Activated T-helper 1 cell treated with anti-CD3 and anti-CD28 coated beads, Interleukin-12 subunit alpha, Interleukin-12 subunit beta, Interleukin-2, Interleukin-4 antibody, amounts not matched to agents 30 ng/mL and 10 ng/mL and 1 ng/mL, durations not matched to agents 14 hours and 24 hours and 36 hours (primary cell): ENCODE data around the gene NGFR. TPM values are rescaled to one million over a fixed set of nuclear protein-coding genes. Genes with fewer than 3 reads are reported as not detected.

ENCODE experiments used
- DNase-seq: peaks from one replicate; pipeline ENCODE4 v3.0.0; 2021; ENCODE audit warnings: low spot score
- H3K27ac Mint-ChIP-seq: one replicate; pipeline ENCODE4 v1.8.0; 2021; ENCODE audit warnings: mild to moderate bottlenecking, mixed read lengths
- H3K27me3 Mint-ChIP-seq: one replicate; pipeline ENCODE4 v1.8.0; 2022; ENCODE audit warnings: mild to moderate bottlenecking, moderate library complexity, mixed read lengths; ENCODE audit not compliant: insufficient read depth
- H3K36me3 Mint-ChIP-seq: one replicate; pipeline ENCODE4 v1.8.0; 2021; ENCODE audit warnings: low read depth, mixed read lengths
- H3K4me1 Mint-ChIP-seq: one replicate; pipeline ENCODE4 v1.8.0; 2021; ENCODE audit warnings: low read depth, mixed read lengths
- H3K4me3 Mint-ChIP-seq: one replicate; pipeline ENCODE4 v1.8.0; 2021; ENCODE audit warnings: mild to moderate bottlenecking, moderate library complexity, mixed read lengths
- H3K9me3 Mint-ChIP-seq: one replicate; pipeline ENCODE4 v1.8.0; 2021; ENCODE audit warnings: mixed read lengths
- intact Hi-C: fragments of 100-400 bp; cut with micrococcal nuclease; formaldehyde crosslinking; loops from one replicate; pipeline ENCODE4 v1.15.1; 2024
- total RNA-seq: library from RNA; stranded (reverse); gene quantifications from 2 replicates; pipeline ENCODE4 v1.2.3, GENCODE V29; 2022

The NGFR gene
- total RNA-seq, 1 donor from 2014 or later: 0.13 TPM

DNA sequence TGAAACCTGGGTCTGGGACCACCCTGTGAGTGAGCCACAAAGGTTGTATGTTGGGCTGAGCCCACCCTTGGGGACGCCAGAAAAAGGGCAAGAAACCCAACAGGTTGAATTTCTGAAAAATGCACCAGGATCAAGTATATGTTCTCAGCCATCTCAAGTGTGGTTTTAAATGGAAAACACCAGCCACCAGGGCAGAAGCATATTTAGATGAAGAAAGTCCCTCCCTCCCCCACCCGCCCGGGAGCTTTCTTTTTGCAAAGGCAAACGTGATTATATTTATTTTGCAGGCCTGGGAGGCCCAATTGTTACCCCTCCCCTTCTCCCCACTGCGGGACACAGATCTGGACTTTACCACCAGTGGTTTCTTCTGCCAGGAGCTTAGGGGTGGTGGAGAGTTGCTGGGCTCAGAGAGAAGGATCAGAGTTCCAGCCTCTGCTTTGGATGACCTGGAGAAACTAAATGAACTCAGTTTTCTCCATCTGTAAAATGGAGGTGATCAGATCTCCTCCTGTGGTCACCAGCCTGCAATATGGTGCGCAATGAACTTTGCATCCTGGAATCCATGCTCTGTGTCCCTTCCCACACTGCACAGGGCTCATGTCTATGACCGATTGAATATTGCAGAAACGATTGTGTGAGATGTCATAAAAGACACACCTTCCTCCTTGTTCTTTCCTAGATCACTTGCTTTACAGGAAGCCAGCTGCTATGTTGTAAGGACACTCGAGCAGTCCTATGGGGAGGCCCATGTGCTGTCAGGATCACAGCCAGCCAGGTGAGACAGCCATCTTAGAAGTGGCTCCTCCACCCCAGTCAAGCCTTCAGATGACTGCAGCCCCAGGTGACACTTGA is 21.0 kb upstream of the NGFR start:
- H3K4me1 Mint-ChIP-seq: no peaks in the 10 kb centered on the region
- intact Hi-C loops: no loop called here
- no peaks in the 10 kb centered on the region for H3K36me3 Mint-ChIP-seq
- peaks cover 35% of the 10 kb centered on the region for H3K27me3 Mint-ChIP-seq
- no peak for DNase-seq
- H3K27ac Mint-ChIP-seq: no peak overlapping the region
- H3K9me3 Mint-ChIP-seq: peaks cover 16% of the 10 kb centered on the region
- H3K4me3 Mint-ChIP-seq: no peak overlapping the region

DNA sequence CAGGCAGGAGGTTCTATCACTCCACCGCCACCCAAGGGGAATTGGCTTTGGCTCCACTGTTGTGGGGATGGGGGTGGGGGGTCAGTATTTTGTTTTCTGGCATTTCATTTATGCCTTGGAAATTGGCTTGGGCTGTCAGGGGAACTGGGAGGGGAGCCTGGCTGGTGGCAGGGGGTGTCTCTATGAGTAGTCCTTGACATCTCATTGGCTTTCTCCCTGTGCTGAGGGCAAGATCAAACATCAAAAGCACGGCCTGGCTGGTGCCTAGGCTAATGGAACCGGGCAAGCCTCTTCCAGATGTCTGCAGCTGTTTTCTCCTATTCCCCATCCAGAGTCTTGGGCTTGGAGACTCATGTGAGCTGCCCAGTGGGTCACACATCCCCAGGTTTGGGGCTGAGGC is 17.4 kb upstream of the NGFR start:
- H3K27ac Mint-ChIP-seq: no peak overlapping the region
- intact Hi-C loops: no loop called here
- H3K9me3 Mint-ChIP-seq: peaks cover 16% of the 10 kb centered on the region
- no peaks in the 10 kb centered on the region for H3K36me3 Mint-ChIP-seq
- peaks cover 10% of the 10 kb centered on the region for H3K27me3 Mint-ChIP-seq
- H3K4me1 Mint-ChIP-seq: no peaks in the 10 kb centered on the region
- no peak overlapping the region for H3K4me3 Mint-ChIP-seq
- DNase-seq: no peak

DNA sequence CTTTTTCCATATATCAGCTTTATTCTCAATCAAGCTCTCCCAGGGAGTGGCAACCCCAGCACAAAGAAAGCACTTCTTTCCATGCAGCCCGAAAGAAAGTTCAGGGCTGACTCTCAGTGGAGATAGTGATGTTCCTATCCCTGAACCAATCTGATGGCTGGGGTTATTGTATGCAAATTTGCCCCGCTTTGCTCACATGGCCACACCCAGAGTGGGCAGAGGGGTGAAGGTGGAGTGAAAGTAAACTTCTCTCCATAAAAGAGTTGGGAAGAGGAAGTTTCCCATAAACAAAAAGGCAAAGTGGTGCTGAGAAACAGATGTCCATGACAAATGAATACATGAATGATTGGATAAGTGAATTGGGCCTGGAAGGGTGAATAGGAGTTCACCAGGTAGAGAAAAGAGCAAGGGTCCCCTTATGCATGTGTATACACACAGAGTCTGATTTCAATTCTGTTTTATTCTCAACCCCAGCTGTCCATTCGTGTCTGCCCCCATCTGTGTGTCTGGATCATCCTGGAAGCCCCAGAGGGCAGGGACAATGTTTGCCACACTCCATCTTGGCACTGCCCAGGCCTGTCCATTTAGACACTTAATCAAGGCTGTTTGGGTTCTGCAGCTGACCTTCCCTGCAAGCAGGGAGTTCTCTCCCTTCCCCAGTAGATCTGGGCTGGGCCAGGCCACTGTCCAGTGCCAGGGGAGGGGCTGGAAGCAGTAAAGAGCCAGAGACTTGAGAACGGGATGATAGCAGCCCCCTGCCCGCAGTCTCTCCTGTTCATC is 14.1 kb upstream of the NGFR start:
- Mint-ChIP-seq H3K9me3 (peaks cover 2% of the 10 kb centered on the region), H3K4me3 (no peak overlapping the region), H3K27me3 (peaks cover 26% of the 10 kb centered on the region), H3K4me1 (no peaks in the 10 kb centered on the region), H3K27ac (no peak overlapping the region), H3K36me3 (no peaks in the 10 kb centered on the region)
- DNase-seq: no peak
- intact Hi-C loops: no loop called here

DNA sequence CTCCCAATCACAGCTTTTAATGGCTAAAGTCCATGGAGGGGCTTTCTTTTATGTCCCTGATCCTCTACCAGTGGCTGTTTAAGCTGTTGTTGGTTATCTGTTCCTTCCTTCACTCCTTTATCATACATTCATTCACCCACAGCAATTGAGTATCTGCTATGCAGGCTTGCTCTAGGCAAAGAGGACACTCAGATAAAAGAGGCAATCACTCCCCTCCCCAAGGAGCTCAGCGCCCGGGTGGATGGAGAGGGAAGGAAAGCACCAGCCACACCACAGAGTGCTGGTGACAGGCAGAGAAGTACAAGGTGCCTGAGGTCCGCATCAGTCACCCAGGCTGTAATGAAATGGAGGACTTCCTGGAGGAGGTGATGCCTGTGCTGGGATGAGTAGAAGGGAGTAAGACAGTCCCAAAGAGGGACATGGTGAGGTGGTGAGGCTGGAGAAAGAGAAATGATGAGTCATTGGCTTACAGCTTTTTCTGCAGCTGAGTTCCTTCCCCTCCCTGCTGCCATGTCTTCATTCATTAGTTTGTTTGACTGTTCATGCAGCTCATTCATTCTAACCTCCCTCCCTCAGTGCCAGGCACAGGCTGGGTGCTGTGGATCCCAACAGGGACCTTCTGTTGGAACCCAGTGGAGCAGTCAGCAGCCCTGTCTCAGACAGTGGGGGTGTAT is 12.8 kb upstream of the NGFR start:
- Mint-ChIP-seq H3K27me3 (peaks cover 31% of the 10 kb centered on the region), H3K9me3 (no peaks in the 10 kb centered on the region), H3K4me3 (no peak overlapping the region), H3K27ac (no peak overlapping the region), H3K4me1 (no peaks in the 10 kb centered on the region), H3K36me3 (no peaks in the 10 kb centered on the region)
- no peak for DNase-seq
- intact Hi-C loops: no loop called here

DNA sequence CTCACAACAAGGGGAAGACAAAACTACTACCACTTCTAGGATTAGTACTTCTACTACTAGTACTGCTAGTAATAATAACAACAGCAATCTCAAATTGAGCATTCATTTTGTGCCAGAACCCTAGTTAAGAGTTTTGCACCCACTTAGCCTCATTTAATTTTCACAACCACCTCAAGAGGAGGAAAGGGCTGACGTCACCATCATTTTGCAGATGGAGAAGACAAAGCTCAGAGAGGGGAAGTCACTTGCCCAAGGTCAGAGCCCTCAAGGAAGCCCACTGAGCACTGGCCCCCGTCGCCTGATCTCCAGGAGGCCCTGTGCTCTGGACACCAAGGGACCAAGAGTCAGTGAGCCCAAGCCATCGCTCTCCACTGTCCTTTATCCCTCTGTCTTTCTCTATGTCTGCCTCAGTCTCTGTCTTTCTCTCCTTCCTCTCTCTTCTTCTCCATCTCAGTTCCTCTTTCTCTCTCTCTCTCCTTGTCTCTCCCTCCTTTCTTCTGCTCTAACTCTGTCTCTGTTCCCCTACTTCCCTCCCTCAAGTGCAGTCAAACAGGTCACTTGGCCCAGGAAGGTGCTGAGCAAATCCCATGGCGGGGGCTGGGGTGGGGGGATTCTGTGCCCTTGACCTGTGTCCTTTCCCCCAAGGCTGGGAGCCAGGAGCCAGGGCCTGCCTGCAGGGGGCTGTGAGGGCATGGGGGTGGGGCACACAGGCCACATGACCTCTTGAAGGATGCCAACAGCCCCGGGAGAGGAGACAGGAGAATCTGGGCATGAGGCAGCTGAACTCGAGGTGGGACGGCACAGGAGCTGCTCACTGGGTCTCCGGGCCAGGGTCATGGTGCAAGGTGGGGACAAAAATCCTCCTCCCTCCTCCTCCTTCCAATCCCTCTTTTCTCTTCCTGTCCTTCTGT is 11.2 kb upstream of the NGFR start:
- no peaks in the 10 kb centered on the region for H3K36me3 Mint-ChIP-seq
- no peaks in the 10 kb centered on the region for H3K4me1 Mint-ChIP-seq
- no peaks in the 10 kb centered on the region for H3K9me3 Mint-ChIP-seq
- no peak overlapping the region for H3K4me3 Mint-ChIP-seq
- DNase-seq: no peak
- intact Hi-C loops: no loop called here
- H3K27me3 Mint-ChIP-seq: peaks cover 36% of the 10 kb centered on the region
- no peak overlapping the region for H3K27ac Mint-ChIP-seq

DNA sequence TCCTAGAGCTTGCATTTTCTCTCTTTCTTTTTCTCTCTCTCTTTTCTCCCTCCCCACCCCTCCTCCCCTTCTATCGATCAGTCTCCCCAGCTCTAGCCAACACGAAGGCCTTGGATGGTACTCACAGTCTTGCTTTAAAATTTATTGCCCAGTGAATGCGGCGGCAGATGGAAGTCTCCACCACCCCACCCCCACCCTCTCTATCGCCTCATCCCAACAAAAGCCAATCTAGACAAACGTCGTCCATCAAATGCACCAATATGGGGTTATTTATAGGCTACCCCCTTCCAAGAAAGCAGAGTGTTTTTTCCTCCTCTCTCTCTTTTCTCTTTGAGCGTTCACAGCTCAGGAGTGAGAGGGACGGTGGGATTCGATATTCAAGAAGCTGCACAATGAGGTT is 10.5 kb upstream of the NGFR start:
- Mint-ChIP-seq H3K4me3 (no peak overlapping the region), H3K36me3 (no peaks in the 10 kb centered on the region), H3K4me1 (no peaks in the 10 kb centered on the region), H3K27ac (no peak overlapping the region), H3K9me3 (no peaks in the 10 kb centered on the region), H3K27me3 (peaks cover 40% of the 10 kb centered on the region)
- intact Hi-C loops: no loop called here
- DNase-seq: no peak

DNA sequence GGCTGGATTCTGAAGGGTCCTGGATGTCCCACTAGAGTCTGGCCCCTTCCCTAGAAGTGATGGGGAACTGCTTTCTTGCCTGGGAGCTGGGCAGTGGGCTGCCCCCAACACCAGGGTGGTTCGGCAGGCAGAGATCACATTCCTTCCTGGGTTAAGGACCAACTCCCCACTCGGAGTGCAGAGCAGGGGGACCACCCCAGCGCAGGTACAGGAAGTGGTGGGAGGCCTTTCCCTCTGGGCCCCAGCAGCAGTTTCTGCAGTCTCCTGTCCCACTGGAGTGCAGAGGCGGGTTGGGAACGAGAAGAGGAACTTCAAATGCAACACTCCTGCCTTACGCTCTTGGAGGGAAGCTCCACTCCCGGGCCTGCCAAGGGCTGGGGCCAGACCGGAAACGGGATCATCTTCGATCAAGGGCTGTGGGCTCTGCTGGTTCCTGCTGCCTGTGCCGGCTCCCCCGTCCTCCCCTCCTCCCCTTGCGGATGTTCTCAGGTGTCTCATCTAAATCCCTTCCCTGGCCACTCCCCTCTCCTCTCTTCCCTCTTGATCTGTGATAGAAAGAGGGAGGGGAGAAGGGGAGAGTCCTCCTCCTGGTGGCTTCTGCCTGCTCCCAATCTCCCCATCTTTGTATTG is 9.0 kb upstream of the NGFR start:
- DNase-seq: no peak
- no peaks in the 10 kb centered on the region for H3K4me1 Mint-ChIP-seq
- no peak overlapping the region for H3K27ac Mint-ChIP-seq
- no peaks in the 10 kb centered on the region for H3K36me3 Mint-ChIP-seq
- intact Hi-C loops: no loop called here
- H3K9me3 Mint-ChIP-seq: no peaks in the 10 kb centered on the region
- peaks cover 47% of the 10 kb centered on the region for H3K27me3 Mint-ChIP-seq
- H3K4me3 Mint-ChIP-seq: no peak overlapping the region

DNA sequence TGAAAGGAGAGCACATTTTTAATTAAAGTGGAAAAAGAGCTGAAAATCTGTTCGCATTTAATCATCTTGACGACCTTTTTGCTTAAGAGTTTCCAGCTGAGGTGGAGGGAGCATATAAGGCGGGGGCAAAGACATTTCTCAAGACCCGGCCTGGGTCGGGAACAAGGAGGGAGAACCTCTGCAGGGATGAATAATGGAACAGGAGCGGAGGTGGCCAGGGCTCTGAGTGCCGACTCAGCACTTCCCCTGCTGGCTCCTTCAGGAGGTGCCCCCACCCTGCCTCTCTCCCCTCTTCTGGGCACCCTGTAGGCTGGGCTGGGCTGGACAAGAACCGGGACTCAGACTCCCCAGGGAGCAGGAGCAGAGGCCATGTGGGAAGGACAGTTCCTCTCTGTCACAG is 7.9 kb upstream of the NGFR start:
- Mint-ChIP-seq H3K27ac (no peak overlapping the region), H3K4me1 (no peaks in the 10 kb centered on the region), H3K27me3 (peaks cover 52% of the 10 kb centered on the region), H3K4me3 (no peak overlapping the region), H3K36me3 (no peaks in the 10 kb centered on the region), H3K9me3 (no peaks in the 10 kb centered on the region)
- no peak for DNase-seq
- intact Hi-C loops: no loop called here

DNA sequence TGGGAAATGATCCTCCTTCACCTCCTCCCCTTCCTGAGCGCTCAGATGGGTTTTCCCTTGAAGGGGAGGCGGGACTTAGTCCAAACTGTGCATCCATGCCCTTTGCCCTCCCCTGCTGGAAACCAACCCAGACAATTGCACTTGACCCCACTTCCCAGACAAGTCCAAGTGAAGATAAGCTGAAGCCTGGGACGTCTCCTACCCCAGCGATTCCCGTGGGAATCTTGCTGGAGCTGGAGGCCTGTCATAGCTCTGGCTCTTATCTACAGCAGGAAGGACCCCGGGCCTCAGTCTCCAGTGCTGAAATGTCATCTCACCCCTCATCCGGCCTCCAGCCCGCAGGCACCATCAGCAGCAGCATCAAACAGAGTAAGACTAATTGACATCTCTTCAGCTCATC is 6.5 kb upstream of the NGFR start:
- Mint-ChIP-seq H3K9me3 (no peaks in the 10 kb centered on the region), H3K36me3 (no peaks in the 10 kb centered on the region), H3K4me3 (no peak overlapping the region), H3K27ac (no peak overlapping the region), H3K4me1 (no peaks in the 10 kb centered on the region), H3K27me3 (peaks cover 60% of the 10 kb centered on the region)
- intact Hi-C loops: no loop called here
- DNase-seq: no peak

DNA sequence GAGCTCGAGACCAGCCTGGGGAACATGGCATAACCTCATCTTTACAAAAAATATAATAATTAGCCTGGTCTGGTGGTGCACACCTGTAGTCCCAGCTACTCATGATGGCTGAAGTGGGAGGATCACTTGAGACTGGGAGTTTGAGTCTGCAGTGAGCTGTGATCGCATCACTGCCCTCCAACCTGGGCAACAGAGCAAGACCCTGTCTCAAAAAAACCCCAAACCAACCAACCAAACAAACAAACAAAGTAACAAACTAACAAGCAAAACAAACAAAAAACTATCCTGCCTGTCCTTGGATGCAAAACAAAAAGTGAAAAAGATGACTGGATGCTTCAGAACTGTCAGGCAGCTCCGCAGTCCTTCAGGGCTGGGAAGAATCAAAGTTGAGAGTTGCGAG is 5.7 kb upstream of the NGFR start:
- Mint-ChIP-seq H3K27me3 (peaks cover 62% of the 10 kb centered on the region), H3K9me3 (no peaks in the 10 kb centered on the region), H3K4me1 (no peaks in the 10 kb centered on the region), H3K4me3 (no peak overlapping the region), H3K36me3 (no peaks in the 10 kb centered on the region), H3K27ac (no peak overlapping the region)
- intact Hi-C loops: no loop called here
- no peak for DNase-seq

DNA sequence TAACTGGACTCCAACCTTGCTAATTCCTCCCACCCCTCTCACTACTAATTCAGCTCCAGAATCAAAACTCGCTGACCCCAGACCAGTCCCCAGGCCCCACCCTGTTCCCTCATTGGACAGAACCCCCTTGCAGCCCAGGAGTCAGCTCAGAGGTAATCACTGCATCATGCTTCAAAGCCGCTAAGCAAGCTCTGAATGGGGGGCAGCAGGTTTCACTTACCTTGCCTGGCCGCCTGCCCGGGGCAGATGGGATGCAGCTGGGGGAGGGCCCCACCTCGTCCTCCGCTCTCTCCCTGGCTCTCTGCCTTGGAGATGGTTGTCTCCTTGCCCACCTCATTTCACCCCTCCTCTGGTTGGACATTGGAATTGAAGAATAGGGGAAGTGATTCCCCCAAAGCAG is 4.8 kb upstream of the NGFR start:
- intact Hi-C loops: loop anchor here (10.0 kb wide), 1 partner anchor 505 kb away; the partner anchor contains the start of gene DLX3
- no peaks in the 10 kb centered on the region for H3K4me1 Mint-ChIP-seq
- H3K27me3 Mint-ChIP-seq: peaks cover 63% of the 10 kb centered on the region
- no peak for DNase-seq
- no peak overlapping the region for H3K4me3 Mint-ChIP-seq
- no peaks in the 10 kb centered on the region for H3K9me3 Mint-ChIP-seq
- no peak overlapping the region for H3K27ac Mint-ChIP-seq
- no peaks in the 10 kb centered on the region for H3K36me3 Mint-ChIP-seq

DNA sequence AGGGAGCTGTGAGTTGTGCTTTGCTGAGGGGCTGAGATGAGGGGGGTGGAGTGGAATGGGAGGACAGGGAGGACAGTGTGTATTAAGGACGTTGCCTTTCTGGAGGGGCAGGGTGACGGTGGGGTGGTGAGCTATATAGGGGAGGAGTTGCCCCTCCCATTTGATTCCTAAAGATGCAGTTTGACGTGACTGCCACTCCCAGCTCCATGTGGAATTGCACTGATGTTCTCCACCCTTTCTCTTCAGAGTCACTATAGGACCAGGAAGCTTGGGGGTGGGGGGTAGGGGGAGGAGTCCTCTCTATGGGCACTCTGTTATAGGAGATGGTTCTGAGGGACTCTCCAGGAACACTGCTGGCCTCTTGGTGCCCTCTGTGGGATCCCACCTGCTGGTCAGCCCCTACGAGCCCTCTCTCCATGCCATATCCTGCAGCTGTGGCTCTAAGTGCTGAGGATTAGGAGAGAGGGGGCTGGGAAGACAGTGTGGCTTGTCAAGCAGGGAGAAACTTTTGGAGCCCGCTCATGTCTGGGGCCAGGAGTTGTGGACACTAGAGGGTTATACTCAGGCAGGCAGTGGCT is 3.8 kb upstream of the NGFR start:
- H3K36me3 Mint-ChIP-seq: no peaks in the 10 kb centered on the region
- no peaks in the 10 kb centered on the region for H3K4me1 Mint-ChIP-seq
- no peaks in the 10 kb centered on the region for H3K9me3 Mint-ChIP-seq
- H3K27ac Mint-ChIP-seq: no peak overlapping the region
- DNase-seq: no peak
- no peak overlapping the region for H3K4me3 Mint-ChIP-seq
- intact Hi-C loops: loop anchor here (10.0 kb wide), 1 partner anchor 504 kb away; the partner anchor contains the start of gene DLX3
- H3K27me3 Mint-ChIP-seq: peaks cover 63% of the 10 kb centered on the region
